GM19324 (cell line): ENCODE results near the gene CMIP.

ENCODE experiments used
- ATAC-seq: cut with Tn5 transposase; IDR thresholded peaks from one replicate; pipeline ENCODE4 v1.9.1; 2021; ENCODE audit warnings: mild to moderate bottlenecking, moderate library complexity; ENCODE audit not compliant: unreplicated experiment, low FRiP score

CMIP gene

GRCh38 chr16:81629034-81629802 is 184.6 kb downstream of the CMIP start:
- no peak for ATAC-seq

GRCh38 chr16:81629896-81630634 is 185.5 kb downstream of the CMIP start:
- no peak for ATAC-seq

- ATAC-seq: no peak
Observed at GRCh38 chr16:81630635-81631031, 186.0 kb downstream of the CMIP start.

GRCh38 chr16:81632392-81633146 is 188.0 kb downstream of the CMIP start:
- ATAC-seq: no peak

- no peak for ATAC-seq
Observed at GRCh38 chr16:81633147-81633619, 188.6 kb downstream of the CMIP start.

- no peak for ATAC-seq
Observed at GRCh38 chr16:81633680-81634379, 189.2 kb downstream of the CMIP start.

- no peak for ATAC-seq
Observed at GRCh38 chr16:81634380-81635062, 189.9 kb downstream of the CMIP start.

GRCh38 chr16:81635063-81635937 is 190.7 kb downstream of the CMIP start:
- no peak for ATAC-seq

- no peak for ATAC-seq
Observed at GRCh38 chr16:81636298-81636993, 191.8 kb downstream of the CMIP start.

- ATAC-seq: no peak
Observed at GRCh38 chr16:81637336-81638235, 193.0 kb downstream of the CMIP start.

- no peak for ATAC-seq
Observed at GRCh38 chr16:81638286-81638945, 193.8 kb downstream of the CMIP start.

GRCh38 chr16:81639348-81639747 is 194.7 kb downstream of the CMIP start:
- ATAC-seq: no peak

- ATAC-seq: no peak
Observed at GRCh38 chr16:81639931-81640680, 195.5 kb downstream of the CMIP start.

GRCh38 chr16:81640681-81641070 is 196.1 kb downstream of the CMIP start:
- ATAC-seq: no peak

- ATAC-seq: no peak
Observed at GRCh38 chr16:81641395-81642106, 196.9 kb downstream of the CMIP start.

- no peak for ATAC-seq
Observed at GRCh38 chr16:81642107-81642436, 197.5 kb downstream of the CMIP start.
